Endothelial cell of umbilical vein (primary cell): ENCODE measurements around the gene SLC1A3. TPM values are rescaled to one million over a fixed set of nuclear protein-coding genes. Genes with fewer than 3 reads are reported as not detected.

ENCODE experiments used
- BruUV-seq: library from RNA; stranded (reverse); fragments of 400-500 nt; replicated peaks from 2 replicates; lab custom pipeline; 2021; lab: Mats Ljungman, UMichigan
- CTCF ChIA-PET: fragments of 300-600, 350-600 bp; sonication (Branson Sonifier 250); formaldehyde crosslinking; loops from one replicate; lab custom pipeline; 2021; ENCODE audit warnings: antibody characterized with exemption, inconsistent platforms; lab: Charles Lee
- POLR2A ChIA-PET: fragments of 300-600, 350-600 bp; sonication (Branson Sonifier 250); formaldehyde crosslinking; loops from one replicate; lab custom pipeline; 2021; ENCODE audit warnings: antibody characterized with exemption, inconsistent platforms; lab: Charles Lee
- DNase-seq: peaks from one replicate; pipeline ENCODE4 v3.0.0-alpha.2; 2011; ENCODE audit warnings: low read depth, low spot score
- FAIRE-seq: peaks from 2 replicates; lab custom pipeline; 2011; peaks lifted over from hg19 to GRCh38; lab: Jason Lieb, UNC
- H2AFZ ChIP-seq: 2 replicates; pipeline ENCODE4 v1.6.0; 2012; ENCODE audit warnings: low read depth, low read length, control low read depth, inconsistent platforms
- H3K27ac ChIP-seq: 2 replicates; pipeline ENCODE4 v1.5.1; 2011; ENCODE audit warnings: low read depth, mild to moderate bottlenecking, control low read depth, low read length, moderate library complexity; ENCODE audit not compliant: insufficient read depth
- H3K27me3 ChIP-seq, 2 experiments: 2 replicates each; pipeline versions ENCODE4 v1.6.0 to v1.6.1; 2011; ENCODE audit warnings: low read length in 2 of 2, mixed read lengths in 1 of 2; ENCODE audit not compliant: control insufficient read depth in 2 of 2, insufficient read depth in 2 of 2
- H3K36me3 ChIP-seq, 2 experiments: 2 replicates in 1 of 2; 3 replicates in 1 of 2; pipeline ENCODE4 v1.5.1; 2011; ENCODE audit warnings: low read length in 2 of 2, mild to moderate bottlenecking in 1 of 2, moderate library complexity in 1 of 2; ENCODE audit not compliant: control insufficient read depth in 2 of 2, insufficient read depth in 2 of 2; ENCODE audit errors: extremely low read depth in 1 of 2
- H3K4me1 ChIP-seq: 3 replicates; pipeline ENCODE4 v1.5.1; 2011; ENCODE audit warnings: mild to moderate bottlenecking, low read length; ENCODE audit not compliant: control insufficient read depth, insufficient read depth; ENCODE audit errors: extremely low read depth
- H3K4me2 ChIP-seq: 2 replicates; pipeline ENCODE4 v1.6.1; 2011; ENCODE audit warnings: low read length, control low read depth, mixed read lengths; ENCODE audit not compliant: insufficient read depth
- H3K4me3 ChIP-seq, 3 experiments: fragments of 200-600 bp in 1 of 3; sonication (generic), shearing (Covaris generic) in 1 of 3; replicated peaks in 1 of 3; 2 replicates each; pipeline ENCODE4 v1.5.1; 2011 to 2016; ENCODE audit warnings: control low read depth in 3 of 3, low read length in 3 of 3, mild to moderate bottlenecking in 2 of 3, inconsistent platforms in 1 of 3, low read depth in 1 of 3, moderate library complexity in 1 of 3; ENCODE audit not compliant: insufficient read depth in 1 of 3
- H3K79me2 ChIP-seq: 2 replicates; pipeline ENCODE4 v1.6.0; 2012; ENCODE audit warnings: low read length, inconsistent platforms; ENCODE audit not compliant: control insufficient read depth, insufficient read depth
- H3K9ac ChIP-seq: replicated peaks from 2 replicates; pipeline ENCODE3; 2011; ENCODE audit warnings: low read length, control low read depth; ENCODE audit not compliant: insufficient read depth; ENCODE audit errors: extremely low read depth
- H3K9me1 ChIP-seq: replicated peaks from 3 replicates; pipeline ENCODE4 v1.6.0; 2011; ENCODE audit warnings: mild to moderate bottlenecking, low read length; ENCODE audit not compliant: control insufficient read depth, insufficient read depth; ENCODE audit errors: extremely low read depth
- H3K9me3 ChIP-seq: replicated peaks from 2 replicates; pipeline ENCODE4 v1.5.1; 2012; ENCODE audit warnings: low read length, inconsistent platforms; ENCODE audit not compliant: control insufficient read depth, insufficient read depth
- H4K20me1 ChIP-seq: replicated peaks from 2 replicates; pipeline ENCODE3; 2011; ENCODE audit warnings: mild to moderate bottlenecking, low read length; ENCODE audit not compliant: control insufficient read depth, insufficient read depth; ENCODE audit errors: extremely low read depth
- CTCF ChIP-seq, 2 donors: IDR thresholded peaks; 1 replicate in 1 of 2; 2 replicates in 1 of 2; pipeline ENCODE4 v1.5.1; 2011; ENCODE audit warnings: low read length in 2 of 2, mild to moderate bottlenecking in 2 of 2, moderate library complexity in 2 of 2, control low read depth in 1 of 2, inconsistent platforms in 1 of 2, low read depth in 1 of 2; ENCODE audit not compliant: insufficient read depth in 1 of 2; ENCODE audit errors: extremely low read depth in 1 of 2
- EZH2 ChIP-seq: IDR thresholded peaks from 2 replicates; pipeline ENCODE4 v1.6.1; 2012; ENCODE audit warnings: borderline replicate concordance, low read depth, mild to moderate bottlenecking, moderate library complexity, low read length, inconsistent platforms; ENCODE audit not compliant: severe bottlenecking
- FOS ChIP-seq: IDR thresholded peaks from 2 replicates; pipeline ENCODE4 v1.6.1; 2011; ENCODE audit warnings: mild to moderate bottlenecking, low read length, moderate library complexity, borderline replicate concordance; ENCODE audit not compliant: insufficient read depth
- GATA2 ChIP-seq: IDR thresholded peaks from 2 replicates; pipeline ENCODE4 v1.7.0; 2011; ENCODE audit warnings: low read depth, mild to moderate bottlenecking, moderate library complexity, mixed read lengths, low read length; ENCODE audit not compliant: insufficient read length, insufficient read depth
- JUN ChIP-seq: IDR thresholded peaks from 2 replicates; pipeline ENCODE4 v1.6.1; 2011; ENCODE audit warnings: borderline replicate concordance, low read depth; ENCODE audit not compliant: insufficient read length, insufficient read depth
- MAX ChIP-seq: IDR thresholded peaks from 2 replicates; pipeline ENCODE4 v1.6.1; 2011; ENCODE audit not compliant: insufficient read depth, insufficient read length
- MYC ChIP-seq: IDR thresholded peaks from one replicate; pipeline ENCODE4 v1.6.1; 2011; ENCODE audit warnings: mild to moderate bottlenecking, low read depth, low read length
- POLR2AphosphoS5 ChIP-seq: IDR thresholded peaks from 2 replicates; pipeline ENCODE4 v1.6.1; 2012; ENCODE audit warnings: low read depth, mild to moderate bottlenecking, control low read depth, low read length, moderate library complexity; ENCODE audit not compliant: insufficient read depth
- dilution Hi-C: fragments of 300-500 bp; cut with MboI; formaldehyde crosslinking; loops from one replicate; pipeline ENCODE4 v1.15.0; 2019; ENCODE audit warnings: low sequenced_read_pairs; ENCODE audit not compliant: extremely low pct_ligation_motif_present
- intact Hi-C: fragments of 100-400 bp; cut with micrococcal nuclease; formaldehyde crosslinking; loops from one replicate; pipeline ENCODE4 v1.10.0; 2022
- polyA plus RNA-seq, 4 experiments: library from polyadenylated mRNA; depleted of rRNA in 3 of 4; stranded (reverse) in 3 of 4; unstranded in 1 of 4; fragments of >200 nt; gene quantifications; 2 replicates each; pipeline versions ENCODE4 v1.2.1 to v1.2.3, GENCODE V29; 2011 to 2012; ENCODE audit warnings: missing spikeins in 1 of 4
- total RNA-seq: library from RNA; stranded (reverse); gene quantifications from 2 replicates; pipeline ENCODE4 v1.2.3, GENCODE V29; 2021

The SLC1A3 gene
- total and polyA plus RNA-seq, 2 donors (not counting 3 experiments of a cell fraction or from before 2014, with no cell fraction given), result 0.36 TPM; not detected in 1

GRCh38 chr5:36726317-36726716 is 119.9 kb downstream of the SLC1A3 start:
- BruUV-seq, result no TSS peak
- ChIA-PET POLR2A (no interaction called here), CTCF (interaction anchor here (6.2 kb wide), 1 partner anchor 279 kb away, joined by 47 read pairs; no protein-coding TSS in a partner anchor)
- H3K4me1 ChIP-seq, result no peaks in the 10 kb centered on the region
- H3K9me1 ChIP-seq, result no peaks in the 10 kb centered on the region
- intact Hi-C loops (no loop called here), dilution Hi-C loops (no loop called here)
- FAIRE-seq (no peak), DNase-seq (no peak)
- no peak overlapping the region for H3K9ac ChIP-seq
- H3K9me3 ChIP-seq, result no peaks in the 10 kb centered on the region
- H4K20me1 ChIP-seq, result no peaks in the 10 kb centered on the region
- no peaks in the 10 kb centered on the region for H3K79me2 ChIP-seq
- peaks cover 0 to 5% of the 10 kb centered on the region in 2 experiments for H3K27me3 ChIP-seq
- H2AFZ ChIP-seq, result no peak overlapping the region
- H3K4me3 ChIP-seq, result no peak overlapping the region
- H3K27ac ChIP-seq, result no peak overlapping the region
- no peaks in the 10 kb centered on the region for H3K36me3 ChIP-seq
- no peak for TF ChIP-seq MYC
- no peak for TF ChIP-seq FOS
- no peak for TF ChIP-seq JUN
- no peak for TF ChIP-seq EZH2
- H3K4me2 ChIP-seq, result no peak overlapping the region

GRCh38 chr5:36726767-36727166 is 120.4 kb downstream of the SLC1A3 start:
- Histone ChIP-seq H3K27ac (no peak overlapping the region), H3K79me2 (no peaks in the 10 kb centered on the region), H3K4me1 (no peaks in the 10 kb centered on the region), H3K4me2 (no peak overlapping the region), H3K9ac (no peak overlapping the region), H3K9me3 (no peaks in the 10 kb centered on the region), H4K20me1 (no peaks in the 10 kb centered on the region), H3K4me3 (no peak overlapping the region), H2AFZ (no peak overlapping the region), H3K36me3 (no peaks in the 10 kb centered on the region), H3K9me1 (no peaks in the 10 kb centered on the region), H3K27me3 (peaks cover 0 to 3% of the 10 kb centered on the region in 2 experiments)
- dilution Hi-C loops, result no loop called here
- ChIA-PET CTCF (interaction anchor here (1.6 to 6.2 kb wide), 3 partner anchors 13 to 279 kb away, joined by 5 to 47 read pairs (median 8); no protein-coding TSS in a partner anchor), POLR2A (no interaction called here)
- intact Hi-C loops, result no loop called here
- TF ChIP-seq MYC (no peak), CTCF (IDR thresholded peaks at IDR 0.05; ENCODE audit: extremely low read depth in 1 of 2, insufficient read depth in 1 of 2, low read depth in 1 of 2, low read length in 2 of 2) (no peak), POLR2AphosphoS5 (no peak), FOS (no peak), MAX (no peak), GATA2 (no peak)
- DNase-seq, result no peak
- BruUV-seq, result no TSS peak
- FAIRE-seq, result no peak
